NCI-H2227 (cell line): ENCODE data around the gene LENG8.
"Not testable (repeated sequence)": the region's sequence is repeated elsewhere in the genome, so short reads cannot be mapped to it uniquely, and the experiment has no call there.

Experiments
- DNase-seq: peaks from one replicate; lab custom pipeline; 2025; ENCODE audit not compliant: unreplicated experiment; lab: John Stamatoyannopoulos, UW

The LENG8 gene

DNA sequence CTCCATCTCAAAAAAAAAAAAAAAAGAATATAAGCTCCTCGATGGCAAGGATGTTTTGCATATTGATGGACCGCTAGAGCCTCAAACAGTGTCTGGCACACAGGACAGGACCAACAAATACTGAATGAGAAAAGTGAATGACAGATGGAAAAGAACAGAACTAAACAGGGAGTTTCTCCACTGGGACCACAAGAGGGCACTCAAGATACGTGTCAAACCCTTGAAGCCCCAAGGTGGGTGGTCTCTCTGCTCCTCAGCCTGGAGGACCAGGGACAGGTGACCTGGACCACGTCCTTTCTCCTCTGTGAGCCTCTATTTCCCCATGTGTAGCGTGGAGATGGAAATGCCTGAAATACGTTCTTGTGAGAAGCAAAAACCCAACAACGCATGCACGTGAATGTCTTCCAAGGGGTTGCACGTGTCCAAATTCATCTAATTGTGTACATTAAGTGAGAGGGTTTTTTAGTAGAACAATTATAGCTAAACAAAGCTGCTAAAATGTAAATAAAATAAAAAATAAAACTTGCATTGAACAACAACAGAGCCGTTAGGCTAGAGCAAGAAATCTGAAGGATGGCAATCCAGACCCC is 29.8 kb downstream of the LENG8 start:
- peak; percentile 82 for DNase-seq

DNA sequence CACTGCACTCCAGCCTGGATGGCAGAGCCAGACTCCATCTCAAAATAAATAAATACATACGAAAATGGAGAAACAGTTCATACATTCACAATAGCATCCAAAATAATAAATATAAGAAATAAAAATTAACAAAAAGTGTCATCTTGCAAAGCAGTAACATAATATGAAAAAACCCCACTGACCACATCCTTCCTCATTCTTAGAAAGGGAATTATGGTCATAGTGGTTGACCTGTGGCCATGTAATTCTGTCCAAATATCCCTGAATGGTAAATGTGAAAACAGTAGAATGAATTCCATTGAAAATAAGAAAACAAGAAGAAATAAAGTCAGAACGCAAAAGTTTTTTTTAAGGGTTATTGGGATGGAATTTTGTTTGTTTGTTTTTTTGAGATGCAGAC is 31.1 kb downstream of the LENG8 start:
- DNase-seq, result no peak

DNA sequence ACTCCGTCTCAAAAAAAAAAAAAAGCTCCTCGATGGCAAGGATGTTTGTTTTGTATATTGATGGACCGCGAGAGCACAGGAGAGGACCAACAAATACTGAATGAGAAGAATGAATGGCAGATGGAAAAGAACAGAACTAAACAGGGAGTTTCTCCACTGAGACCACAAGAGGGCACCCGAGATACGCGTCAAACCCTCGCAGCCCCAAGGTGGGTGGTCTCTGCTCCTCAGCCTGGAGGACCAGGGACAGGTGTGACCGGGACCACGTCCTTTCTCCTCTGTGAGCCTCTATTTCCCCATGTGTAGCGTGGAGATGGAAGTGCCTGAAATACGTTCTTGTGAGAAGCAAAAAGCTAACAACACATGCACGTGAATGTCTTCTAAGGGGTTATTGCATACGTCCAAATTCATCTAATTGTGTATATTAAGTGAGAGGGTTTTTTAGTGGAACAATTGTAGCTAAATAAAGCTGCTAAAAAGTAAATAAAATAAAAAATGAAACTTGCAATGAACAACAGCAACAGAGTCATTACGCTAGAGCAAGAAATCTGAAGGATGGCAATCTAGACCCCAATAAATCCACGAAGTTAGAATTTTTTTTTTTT is 32.4 kb downstream of the LENG8 start:
- DNase-seq, result peak; percentile 88

DNA sequence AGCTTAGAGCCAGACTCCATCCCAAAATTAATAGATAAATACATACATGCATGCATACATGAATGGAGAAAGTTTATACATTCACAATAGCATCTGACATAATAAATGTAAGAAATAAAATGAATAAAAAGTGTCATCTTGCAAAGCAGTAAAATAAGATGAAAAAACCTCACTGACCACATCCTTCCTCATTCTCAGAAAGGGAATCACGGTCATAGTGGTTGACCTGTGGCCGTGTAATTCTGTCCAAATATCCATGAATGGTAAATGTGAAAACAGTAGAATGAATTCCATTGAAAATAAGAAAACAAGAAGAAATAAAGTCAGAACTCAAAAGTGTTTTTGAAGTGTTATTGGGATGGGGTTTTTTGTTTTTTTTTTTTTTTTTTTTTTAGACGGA is 33.9 kb downstream of the LENG8 start:
- no peak for DNase-seq

DNA sequence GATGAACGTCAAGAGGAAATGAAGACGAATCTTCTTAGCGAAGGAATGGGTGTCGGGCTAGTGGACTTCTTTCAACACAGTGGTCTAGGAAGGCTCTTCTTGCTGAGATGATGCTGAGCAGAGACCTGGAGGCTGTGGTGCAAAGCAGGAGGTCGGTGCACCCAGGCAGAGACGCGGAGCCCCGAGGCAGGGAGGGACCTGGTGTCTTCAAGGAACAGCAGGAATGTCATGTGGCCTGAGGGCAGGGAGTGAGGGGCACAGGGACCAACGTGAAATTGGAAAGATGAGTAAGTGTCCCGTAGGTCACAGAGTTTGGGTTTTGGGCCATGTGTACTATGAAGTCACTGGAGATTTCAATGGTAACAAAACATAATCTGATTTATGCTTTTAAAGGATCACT is 35.5 kb downstream of the LENG8 start:
- DNase-seq, result no peak

DNA sequence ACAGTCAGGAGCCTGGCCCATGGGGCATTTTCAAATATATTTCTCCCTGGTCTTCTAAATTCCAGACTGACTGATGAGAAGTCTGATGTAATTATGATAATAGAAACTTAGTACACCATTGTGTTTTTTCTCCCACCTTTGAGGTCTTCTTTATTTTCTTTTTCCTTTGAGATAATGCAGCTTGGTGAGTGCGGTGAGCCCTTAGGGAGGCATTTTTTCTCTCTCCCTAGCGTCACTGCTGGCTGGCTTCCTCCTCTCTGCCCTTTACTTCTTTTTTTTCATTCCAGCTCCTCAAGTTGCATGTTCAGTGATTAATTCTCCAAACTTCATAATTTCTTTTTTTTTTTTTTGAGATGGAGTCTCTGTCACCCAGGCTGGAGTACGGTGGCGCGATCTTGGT is 36.9 kb downstream of the LENG8 start:
- no peak for DNase-seq

DNA sequence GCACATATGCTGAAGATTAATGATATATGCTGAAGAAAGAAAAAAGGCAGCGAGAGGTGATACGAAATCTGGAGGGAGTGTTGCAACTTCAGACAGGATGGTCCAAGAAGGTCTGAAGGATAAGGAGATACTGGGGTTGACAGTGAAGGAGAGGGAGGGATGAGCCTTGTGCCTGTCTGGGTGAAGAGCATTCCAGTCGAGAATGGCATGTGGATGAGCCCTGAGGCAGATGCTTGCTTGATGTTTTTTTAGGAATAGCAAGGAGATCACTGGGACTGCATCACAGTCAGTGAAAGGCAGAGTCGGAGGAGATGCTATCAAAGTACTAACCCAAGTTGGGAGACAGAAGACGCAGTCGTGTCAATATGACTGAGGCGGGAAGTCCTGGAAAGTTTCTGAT is 40.3 kb downstream of the LENG8 start:
- no peak for DNase-seq

DNA sequence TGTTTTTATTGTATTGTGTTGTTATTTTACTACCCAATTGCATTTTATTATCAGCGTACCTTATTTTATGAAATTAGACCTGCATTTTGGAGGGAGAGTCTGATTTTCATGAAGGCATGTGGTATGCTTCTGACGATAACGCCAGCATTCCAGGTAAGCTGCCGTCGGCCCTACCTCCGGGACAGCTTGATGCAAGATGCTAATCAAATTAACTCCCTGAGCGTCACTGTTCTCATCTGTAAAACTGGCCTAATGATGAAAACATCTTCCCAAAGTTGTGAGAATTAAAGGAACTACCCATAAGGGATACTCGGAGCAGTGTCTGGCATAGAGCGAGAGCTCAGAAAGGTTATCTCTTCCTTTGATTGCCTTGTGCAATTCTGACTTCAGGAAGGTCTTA is 40.8 kb downstream of the LENG8 start:
- no peak for DNase-seq

DNA sequence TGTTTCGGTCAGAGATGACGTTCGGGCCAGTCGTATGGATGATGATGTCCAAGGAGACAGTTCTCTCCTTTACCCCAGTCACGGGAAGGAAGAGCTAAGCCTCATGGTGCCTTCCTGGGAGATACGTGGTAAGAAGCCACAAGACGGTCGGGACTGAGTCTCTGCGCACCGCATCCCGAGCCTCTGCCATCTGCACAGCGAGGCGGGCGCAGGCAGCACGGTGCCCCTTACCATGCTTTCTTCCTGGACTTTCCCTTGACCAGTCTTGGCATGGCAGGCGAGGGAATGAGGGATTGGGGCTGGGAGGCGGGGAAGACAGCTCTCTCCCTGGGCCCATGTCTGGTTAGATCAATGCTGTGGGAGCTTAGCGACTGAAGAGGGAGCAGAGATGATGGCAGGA is 43.6 kb downstream of the LENG8 start:
- no peak for DNase-seq

DNA sequence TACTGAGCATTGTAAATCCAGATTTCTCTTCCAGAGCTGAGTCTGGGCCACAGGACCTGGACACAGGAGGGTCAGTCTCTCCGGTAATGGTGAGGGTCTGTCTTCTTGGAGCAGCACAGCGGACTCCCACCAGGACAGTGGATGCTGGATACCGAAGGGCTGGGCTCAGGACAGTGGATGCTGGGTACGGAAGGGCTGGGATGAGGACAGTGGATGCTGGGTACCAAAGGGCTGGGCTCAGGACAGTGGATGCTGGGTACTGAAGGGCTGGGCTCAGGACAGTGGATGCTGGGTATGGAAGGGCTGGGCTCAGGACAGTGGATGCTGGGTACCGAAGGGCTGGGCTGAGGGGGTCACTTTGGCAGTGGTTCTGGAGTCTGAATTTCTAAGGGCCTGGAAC is 44.1 kb downstream of the LENG8 start:
- not testable (repeated sequence) for DNase-seq

DNA sequence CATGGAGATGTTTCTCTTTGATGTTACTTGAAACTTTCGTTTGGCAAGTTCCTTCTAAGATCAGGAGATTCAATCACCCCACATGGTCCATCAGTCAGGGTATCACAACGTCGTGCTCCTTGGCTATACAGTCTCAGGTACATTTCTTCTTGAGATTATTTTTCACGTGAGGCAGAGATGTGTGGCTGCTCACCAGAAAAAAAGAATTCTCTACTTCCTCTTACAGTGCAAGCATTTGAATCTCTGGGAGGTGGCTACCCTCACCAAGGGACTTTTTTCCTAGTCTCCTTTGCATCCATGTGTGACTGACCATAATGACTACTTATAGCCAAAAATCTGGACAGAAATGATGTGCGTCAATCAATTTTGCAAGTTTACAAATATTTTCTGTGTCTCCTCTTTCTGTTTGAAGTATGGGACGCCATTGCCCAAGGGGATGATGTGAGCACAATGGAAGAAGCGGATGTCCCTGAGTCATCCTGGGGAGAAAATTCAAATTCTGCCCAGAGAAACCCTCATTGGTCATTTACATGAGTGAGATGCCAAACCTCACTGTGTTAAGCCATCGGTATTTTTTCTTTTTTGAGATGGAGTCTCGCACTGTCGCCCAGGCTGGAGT is 45.1 kb downstream of the LENG8 start:
- no peak for DNase-seq

DNA sequence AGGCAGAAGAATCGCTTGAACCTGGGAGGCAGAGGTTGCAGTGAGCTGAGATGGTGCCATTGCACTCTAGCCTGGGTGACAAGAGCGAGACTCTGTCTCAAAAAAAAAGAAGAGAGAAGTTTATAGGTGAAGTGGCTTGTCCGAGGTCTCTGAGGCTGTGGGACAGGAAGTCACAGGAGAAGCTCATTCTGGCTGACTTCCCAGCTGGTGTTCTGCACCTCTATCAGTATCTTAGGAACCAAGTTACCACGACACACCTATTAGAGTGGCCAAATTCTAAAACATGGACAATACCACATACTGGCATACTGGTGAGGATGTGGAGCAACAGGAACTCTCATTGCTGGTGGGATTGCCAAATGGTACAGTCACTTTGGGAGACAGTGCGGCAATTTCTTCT is 46.3 kb downstream of the LENG8 start:
- DNase-seq, result not testable (repeated sequence)

DNA sequence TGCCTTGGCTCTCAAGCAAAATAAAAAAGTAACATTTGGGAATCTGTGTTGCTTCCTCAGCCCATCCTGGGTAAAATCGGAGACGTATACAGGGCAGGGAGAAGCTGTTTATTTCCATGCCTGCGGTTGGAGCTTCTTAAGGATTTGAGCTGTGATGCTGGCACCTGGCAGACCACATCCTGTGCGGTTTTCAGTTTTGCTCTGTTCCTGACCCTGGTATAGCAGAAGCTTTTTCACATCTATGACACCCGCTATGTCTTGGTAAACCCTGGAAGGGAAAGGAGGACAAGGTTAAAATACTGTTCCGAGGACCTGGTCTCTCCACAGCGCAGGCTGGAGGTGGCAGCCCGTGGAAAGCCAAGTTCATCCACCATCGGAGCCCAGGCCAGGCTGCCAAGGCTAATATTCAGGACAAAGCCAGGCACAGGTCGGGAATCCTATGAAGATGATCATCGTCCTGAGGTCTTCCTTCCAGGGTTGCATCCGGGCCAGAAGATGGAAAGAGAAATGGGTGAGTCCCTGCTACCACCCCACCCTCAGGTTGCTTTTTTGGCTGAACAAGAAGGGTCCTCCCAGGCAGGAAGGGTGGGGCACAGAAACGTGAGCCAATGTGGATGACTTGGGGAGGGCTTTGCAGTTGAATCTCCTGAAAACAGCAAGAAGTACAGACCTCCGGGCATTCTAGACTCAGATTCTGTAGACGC is 48.9 kb downstream of the LENG8 start:
- not testable (repeated sequence) for DNase-seq

DNA sequence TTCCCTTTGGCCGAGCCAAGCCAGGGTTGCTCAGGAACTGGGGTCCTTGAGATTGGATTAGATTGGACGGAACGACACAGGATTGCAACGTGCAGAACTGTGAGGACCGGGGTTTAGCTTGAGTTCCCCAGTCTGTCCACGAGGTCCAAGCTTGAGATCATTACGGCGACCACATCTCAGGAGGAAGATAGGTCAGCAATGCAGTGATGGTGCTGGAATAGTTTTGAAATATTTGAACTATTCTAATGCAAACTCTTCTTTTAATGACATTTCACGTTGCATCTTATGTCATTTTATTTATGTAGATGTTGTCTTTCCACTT is 49.4 kb downstream of the LENG8 start:
- DNase-seq, result not testable (repeated sequence)

DNA sequence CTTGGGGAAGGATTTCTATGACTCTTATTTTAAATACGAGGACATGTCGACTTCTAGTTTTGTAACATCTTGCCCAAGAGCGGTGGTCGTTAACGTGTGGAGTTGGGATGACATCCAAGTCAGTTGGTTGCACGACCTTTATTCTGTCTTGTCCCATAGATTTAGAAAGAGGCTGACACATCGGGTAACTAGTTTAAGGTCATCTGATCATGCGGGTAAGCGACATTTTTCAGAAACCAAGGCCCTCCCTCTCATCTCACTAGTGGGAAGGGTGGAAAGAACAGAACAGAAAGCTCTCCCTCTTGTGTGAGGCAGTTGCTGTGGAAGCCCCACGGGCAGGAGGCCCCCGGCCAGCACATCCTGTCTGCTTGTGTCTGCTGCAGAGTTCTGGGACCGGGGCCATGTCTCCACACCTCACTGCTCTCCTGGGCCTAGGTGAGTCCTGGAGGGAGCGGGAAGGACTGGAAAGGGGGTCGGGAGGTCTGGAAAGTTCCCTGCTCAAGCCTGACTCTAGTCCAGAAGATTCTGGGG is 53.6 kb downstream of the LENG8 start, which contains the start of gene LAIR2:
Gene LAIR2, plus strand, starts transcription at position 314 of the 531 bp plus-strand sequence. Its CDS starts 88 bp downstream, at position 402.
- DNase-seq, result no peak

DNA sequence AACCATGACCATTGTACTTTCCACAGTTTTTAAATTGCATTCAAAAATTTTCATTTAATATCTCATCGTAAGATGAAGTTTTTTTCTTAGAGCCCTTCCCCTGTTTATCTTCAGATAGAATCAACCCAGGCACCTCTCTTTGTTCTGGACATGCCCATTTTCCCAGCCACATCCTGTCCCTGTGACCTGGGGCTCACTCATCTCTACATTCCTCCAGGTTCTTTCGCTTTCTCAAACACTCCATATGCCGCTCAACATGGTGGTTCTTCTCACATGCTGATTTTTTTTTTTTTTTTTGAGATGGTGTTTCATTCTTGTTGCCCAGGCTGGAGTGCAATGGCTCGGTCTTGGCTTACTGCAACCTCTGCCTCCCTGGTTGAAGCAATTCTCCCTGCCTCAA is 56.5 kb downstream of the LENG8 start:
- DNase-seq, result not testable (repeated sequence)

DNA sequence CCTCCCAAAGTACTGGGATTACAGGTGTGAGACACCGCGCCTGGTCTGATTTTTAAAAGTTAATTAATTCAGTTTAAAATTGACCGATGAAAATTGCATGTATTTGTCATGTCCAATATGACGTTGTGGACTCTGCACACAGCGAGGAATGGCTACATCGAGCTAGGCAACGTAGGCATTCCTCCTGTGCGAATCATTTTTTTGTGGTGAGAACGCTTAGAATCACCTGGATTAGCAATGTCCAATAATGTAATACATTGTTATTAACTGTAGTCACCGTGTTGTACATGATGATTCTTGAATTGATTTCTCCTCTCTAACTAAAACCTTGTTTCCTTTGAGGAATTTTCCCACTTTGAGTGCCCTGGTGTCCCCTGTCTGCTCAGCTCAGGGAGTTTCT is 57.1 kb downstream of the LENG8 start:
- no peak for DNase-seq

DNA sequence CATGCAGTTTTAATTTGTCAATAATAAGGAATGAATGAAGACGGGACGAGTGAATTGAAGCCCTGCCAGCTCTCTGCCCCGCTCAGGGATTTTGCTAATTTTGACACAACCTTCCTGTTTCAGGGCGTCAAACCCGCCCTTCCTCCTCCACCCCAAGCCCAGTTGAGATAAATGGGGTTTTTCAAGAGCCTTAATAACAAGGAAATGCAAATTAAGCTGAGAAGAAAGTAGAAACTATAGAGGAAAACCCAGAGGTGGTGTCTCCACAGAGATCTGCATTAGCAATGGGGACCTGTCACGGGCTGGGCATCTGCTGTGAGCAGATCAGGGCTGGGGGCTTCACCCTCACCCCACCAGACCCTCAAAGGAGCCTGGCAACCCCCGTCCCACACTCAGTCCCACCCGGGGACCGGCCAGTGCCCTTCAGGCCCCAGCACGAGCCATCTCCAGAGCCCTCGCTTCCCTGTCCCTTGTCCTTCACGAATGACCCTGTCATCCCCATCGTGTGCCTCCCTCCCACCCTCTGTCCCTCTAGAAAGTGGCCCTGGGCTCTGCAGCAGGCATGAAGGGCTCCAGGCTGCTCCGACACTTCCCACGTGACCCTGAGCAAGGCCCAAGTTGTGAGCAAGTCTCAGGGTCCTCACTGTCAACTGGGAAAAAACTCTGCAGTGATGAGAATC is 58.2 kb downstream of the LENG8 start:
- DNase-seq, result not testable (repeated sequence)

DNA sequence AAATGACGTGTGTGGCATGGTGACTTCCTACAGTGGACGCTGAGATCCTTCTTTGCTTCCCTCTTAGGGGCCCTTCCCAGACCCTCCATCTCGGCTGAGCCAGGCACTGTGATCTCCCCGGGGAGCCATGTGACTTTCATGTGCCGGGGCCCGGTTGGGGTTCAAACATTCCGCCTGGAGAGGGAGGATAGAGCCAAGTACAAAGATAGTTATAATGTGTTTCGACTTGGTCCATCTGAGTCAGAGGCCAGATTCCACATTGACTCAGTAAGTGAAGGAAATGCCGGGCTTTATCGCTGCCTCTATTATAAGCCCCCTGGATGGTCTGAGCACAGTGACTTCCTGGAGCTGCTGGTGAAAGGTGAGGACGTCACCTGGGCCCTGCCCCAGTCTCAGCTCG is 58.8 kb downstream of the LENG8 start:
- no peak for DNase-seq

DNA sequence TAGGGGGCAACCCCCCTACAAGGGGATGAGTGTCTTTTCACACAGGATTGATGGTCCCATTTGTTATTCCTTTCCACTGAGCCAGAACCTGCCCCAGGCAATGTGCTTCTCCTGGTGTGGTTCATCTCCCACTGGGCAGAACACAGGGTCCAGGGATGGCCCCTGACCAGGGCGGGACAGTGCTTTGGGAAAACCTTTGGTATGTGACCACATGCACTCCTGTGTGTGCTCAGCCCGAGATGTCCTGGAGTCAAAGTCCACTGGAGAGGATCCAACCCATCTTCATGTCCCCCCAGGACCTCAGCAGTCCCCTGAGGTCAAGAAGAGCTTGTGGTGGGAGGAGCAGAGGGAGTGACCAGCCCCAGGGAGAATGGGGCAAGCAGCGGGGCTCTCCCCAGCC is 59.5 kb downstream of the LENG8 start:
- not testable (repeated sequence) for DNase-seq

DNA sequence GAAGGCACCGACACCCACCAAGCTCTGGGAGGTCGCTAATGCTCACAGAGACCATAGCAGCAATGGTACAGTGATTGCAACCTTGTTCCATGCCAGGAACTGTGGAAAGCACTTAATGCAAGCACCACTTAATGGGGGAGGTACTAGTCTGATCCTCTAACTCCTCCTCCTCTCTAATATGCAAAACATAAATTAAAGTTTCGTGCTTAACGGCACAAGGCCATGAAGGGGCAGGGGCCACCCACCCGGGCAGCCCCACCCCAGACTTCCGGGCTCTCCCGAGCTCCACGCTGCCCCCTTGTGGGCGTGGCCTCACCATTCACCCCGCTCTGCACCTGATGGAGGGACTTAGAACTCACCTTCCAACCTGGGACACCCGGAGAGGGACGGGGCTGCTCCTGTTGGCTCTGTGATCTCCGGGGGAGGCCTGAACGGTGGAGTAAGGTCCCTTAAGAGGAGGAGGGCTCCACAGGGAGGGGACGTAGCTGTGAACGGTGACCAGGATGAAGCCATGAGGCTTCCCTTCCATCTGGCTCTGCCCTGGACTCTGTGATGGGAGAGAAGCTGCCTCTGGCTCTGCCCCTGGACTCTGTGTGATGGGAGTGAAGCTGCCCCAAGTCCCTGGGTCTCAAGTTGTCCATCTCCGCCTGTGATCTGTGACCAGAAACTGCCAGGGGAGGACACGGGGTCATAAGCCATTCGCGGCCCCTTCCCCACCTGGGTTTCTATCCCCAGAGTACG is 60.4 kb downstream of the LENG8 start:
- DNase-seq, result not testable (repeated sequence)
